Effector CD4-positive, alpha-beta T cell (primary cell): ENCODE data around the gene ZNF513.
A peak's percentile ranks its signal among the peaks of the same experiment; 100 is the strongest.

ENCODE experiments used
- DNase-seq: peaks from one replicate; pipeline ENCODE4 v3.0.0-alpha.2; 2020

The ZNF513 gene

GRCh38 chr2:27381577-27382181, 1.1 kb upstream of the ZNF513 start:
- no peak for DNase-seq

- DNase-seq, result peak; percentile 49
Observed at GRCh38 chr2:27379836-27380625, 503 bp downstream of the ZNF513 start.

GRCh38 chr2:27379383-27379835, 1.1 kb downstream of the ZNF513 start:
- DNase-seq, result no peak

GRCh38 chr2:27378809-27379290, 1.7 kb downstream of the ZNF513 start:
- no peak for DNase-seq

GRCh38 chr2:27378096-27378808, 2.3 kb downstream of the ZNF513 start:
- DNase-seq, result no peak

GRCh38 chr2:27377618-27378095, 2.9 kb downstream of the ZNF513 start:
- DNase-seq, result no peak

- no peak for DNase-seq
Observed at GRCh38 chr2:27376866-27377617, 3.5 kb downstream of the ZNF513 start.

- DNase-seq, result no peak
Observed at GRCh38 chr2:27376151-27376865, 4.2 kb downstream of the ZNF513 start.

- no peak for DNase-seq
Observed at GRCh38 chr2:27375513-27376099, 4.9 kb downstream of the ZNF513 start.

GRCh38 chr2:27373567-27373966, 7.0 kb downstream of the ZNF513 start:
- DNase-seq, result no peak

- DNase-seq, result no peak
Observed at GRCh38 chr2:27372937-27373336, 7.6 kb downstream of the ZNF513 start.

- DNase-seq, result peak; percentile 12
Observed at GRCh38 chr2:27370816-27371620, 9.5 kb downstream of the ZNF513 start.

GRCh38 chr2:27370026-27370815, 10.3 kb downstream of the ZNF513 start, which contains the start of the genes EIF2B4 and SNX17:
Gene EIF2B4, minus strand, starts transcription at chr2:27370338. Its CDS starts 24 bp downstream, at chr2:27370314.
Gene SNX17, plus strand, starts transcription at chr2:27370616. Its CDS starts 128 bp downstream, at chr2:27370744.
- peak; percentile 99 for DNase-seq

GRCh38 chr2:27369471-27370025, 11.0 kb downstream of the ZNF513 start:
- DNase-seq, result no peak

- no peak for DNase-seq
Observed at GRCh38 chr2:27363933-27364332, 16.6 kb downstream of the ZNF513 start.

GRCh38 chr2:27362678-27363420, 17.7 kb downstream of the ZNF513 start:
- DNase-seq, result no peak

- DNase-seq, result peak; percentile 91
Observed at GRCh38 chr2:27356382-27357181, 24.0 kb downstream of the ZNF513 start, which contains the start of gene GTF3C2. Gene GTF3C2, minus strand, starts transcription at chr2:27356764. Its CDS starts 13,210 bp downstream, at chr2:27343554.

GRCh38 chr2:27356056-27356381, 24.5 kb downstream of the ZNF513 start:
- DNase-seq, result no peak
